ENCODE results near the gene HSPA6.
"Not testable (repeated sequence)": the region's sequence is repeated elsewhere in the genome, so short reads cannot be mapped to it uniquely, and the experiment has no call there.

The HSPA6 gene

GRCh38 chr1:161563522-161563921 lies 39.2 kb downstream of the HSPA6 start:
- not testable (repeated sequence) for DNase-seq

- not testable (repeated sequence) for DNase-seq
Measured at GRCh38 chr1:161566602-161566960, 42.2 kb downstream of the HSPA6 start.

GRCh38 chr1:161571703-161572102 lies 47.4 kb downstream of the HSPA6 start:
- DNase-seq = not testable (repeated sequence)
